HG03280 (cell line): ENCODE data around the gene WFDC1.

ENCODE experiments used
- ATAC-seq: cut with Tn5 transposase; IDR thresholded peaks from one replicate; pipeline ENCODE4 v1.9.1; 2021; ENCODE audit warnings: mild to moderate bottlenecking, moderate library complexity; ENCODE audit not compliant: unreplicated experiment

Gene WFDC1

GRCh38 chr16:84349862-84350684 lies 55.4 kb downstream of the WFDC1 start:
- no peak for ATAC-seq

- ATAC-seq = no peak
These were observed 56.2 kb downstream of the WFDC1 start for GRCh38 chr16:84350685-84351400.

- ATAC-seq = no peak
These were observed 57.0 kb downstream of the WFDC1 start for GRCh38 chr16:84351630-84352029.

- ATAC-seq = no peak
These were observed 59.6 kb downstream of the WFDC1 start for GRCh38 chr16:84354306-84354705.

GRCh38 chr16:84355149-84355548 lies 60.5 kb downstream of the WFDC1 start:
- no peak for ATAC-seq

DNA sequence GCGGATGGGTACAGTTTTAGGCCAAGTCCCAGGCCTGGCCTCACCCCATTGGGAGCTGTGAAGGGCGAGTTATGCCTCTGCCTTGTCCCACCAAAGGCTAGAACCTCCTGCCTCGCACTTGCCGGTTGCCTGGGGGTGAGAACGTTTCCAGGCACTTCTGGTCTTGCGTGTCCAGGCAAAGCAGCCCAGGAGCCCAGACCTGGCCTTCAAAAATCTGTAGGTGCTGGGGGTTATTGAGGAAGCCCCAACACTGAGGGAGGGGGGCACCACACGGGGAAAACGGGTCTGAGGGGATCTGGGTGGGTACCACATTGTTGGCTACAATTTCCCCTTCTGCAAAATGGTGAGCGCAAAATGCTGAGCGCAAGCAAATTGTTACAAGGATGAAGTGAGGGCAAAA lies 61.5 kb downstream of the WFDC1 start:
- no peak for ATAC-seq

GRCh38 chr16:84356591-84357116 lies 62.0 kb downstream of the WFDC1 start:
- ATAC-seq = no peak

DNA sequence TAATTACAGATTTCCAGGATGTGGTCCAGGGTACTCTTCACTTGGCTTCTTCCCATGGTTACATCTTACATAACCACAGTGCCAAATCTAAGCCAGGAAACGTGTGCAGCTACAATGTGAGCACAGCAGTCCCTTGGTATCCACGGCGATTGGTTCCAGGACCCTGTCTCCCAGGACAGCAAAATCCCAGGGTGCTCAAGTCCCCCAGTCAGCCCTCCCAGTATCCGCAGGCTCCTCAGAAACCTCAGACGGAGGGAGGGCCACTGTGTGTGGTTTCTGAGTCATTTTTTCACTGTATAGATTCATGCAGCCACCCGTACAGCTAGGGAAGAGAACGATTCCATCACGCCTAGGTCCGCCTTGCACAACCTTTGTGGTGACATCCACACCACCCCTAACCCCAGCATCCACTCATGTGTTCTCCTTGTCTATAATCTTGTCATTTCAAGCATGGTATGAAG lies 62.5 kb downstream of the WFDC1 start:
- ATAC-seq = no peak

- no peak for ATAC-seq
These were observed 64.1 kb downstream of the WFDC1 start for GRCh38 chr16:84358601-84359295.

DNA sequence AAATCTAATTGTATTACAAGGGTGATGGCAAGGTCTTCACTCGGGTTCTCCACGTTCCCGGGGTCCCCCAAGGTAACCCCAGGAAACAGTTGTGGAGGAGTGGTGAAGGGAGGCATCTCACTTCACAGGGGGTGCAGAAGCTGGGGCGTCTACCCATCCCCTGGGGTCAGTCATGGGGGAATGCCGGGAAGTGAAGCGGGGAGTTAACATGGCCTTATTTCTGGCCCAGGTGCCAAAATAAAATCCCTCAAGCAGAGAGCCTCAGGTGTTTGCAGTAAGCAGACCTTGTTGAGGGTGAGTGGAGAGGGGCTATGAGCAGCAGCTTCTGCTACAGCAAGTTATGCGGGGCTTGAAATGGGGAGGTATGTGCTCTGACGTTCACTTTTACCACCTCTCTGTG lies 64.6 kb downstream of the WFDC1 start:
- ATAC-seq = no peak

DNA sequence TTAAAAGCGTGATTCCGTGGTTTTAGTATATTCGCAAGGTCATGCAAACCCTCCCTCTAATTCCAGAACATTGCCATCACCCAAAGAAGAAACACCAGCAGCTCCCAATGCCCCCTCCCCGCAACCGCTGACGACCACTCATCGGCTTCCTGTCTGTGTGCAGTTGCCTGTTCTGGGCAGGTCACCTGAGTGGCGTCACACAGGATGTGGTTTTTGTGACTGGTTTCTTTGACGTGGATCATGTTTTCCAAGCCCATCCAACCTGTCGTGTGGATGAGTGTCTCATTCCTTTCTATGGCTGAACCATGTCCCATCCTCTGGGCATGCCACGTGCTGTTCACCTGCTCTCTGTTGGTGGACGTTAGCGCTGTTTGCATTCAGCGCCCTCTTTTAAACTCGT lies 65.5 kb downstream of the WFDC1 start:
- no peak for ATAC-seq

DNA sequence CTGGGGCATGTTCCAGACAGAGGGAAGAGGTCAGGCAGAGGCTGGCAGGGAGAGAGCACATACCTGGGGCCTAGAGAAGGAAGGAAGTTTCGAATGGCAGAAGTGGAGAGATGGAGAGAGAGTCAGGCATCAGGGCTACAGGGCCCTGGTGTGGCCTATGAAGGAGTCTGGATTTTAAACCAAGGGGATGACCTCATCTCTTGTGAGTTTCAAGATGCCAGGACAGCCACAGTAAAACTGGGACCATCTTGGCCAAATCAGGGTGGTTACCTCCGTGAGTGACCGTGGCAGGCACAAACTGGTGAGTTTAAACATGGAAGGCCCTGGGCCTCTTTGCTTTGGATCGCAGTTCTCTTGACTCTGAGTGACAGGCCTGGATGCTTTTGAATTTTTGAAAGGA lies 66.1 kb downstream of the WFDC1 start:
- ATAC-seq = no peak

DNA sequence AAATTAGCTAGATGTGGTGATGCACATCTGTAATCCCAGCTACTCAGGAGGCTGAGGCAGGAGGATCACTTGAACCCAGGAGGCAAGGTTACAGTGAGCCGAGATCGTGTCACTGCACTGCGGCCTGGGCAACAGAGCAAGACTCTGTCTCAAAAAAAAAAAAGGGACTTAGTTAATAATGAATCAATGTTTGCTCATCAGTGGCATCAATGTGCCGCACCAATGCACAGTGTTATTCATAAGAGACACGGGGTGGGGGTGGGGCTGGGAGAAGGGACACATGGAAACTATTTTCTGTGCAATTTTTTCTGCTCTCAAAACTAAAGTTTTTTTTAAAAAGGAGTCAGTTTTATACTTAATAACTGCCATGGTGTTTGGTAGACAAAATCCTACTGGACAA lies 66.9 kb downstream of the WFDC1 start:
- ATAC-seq = no peak

DNA sequence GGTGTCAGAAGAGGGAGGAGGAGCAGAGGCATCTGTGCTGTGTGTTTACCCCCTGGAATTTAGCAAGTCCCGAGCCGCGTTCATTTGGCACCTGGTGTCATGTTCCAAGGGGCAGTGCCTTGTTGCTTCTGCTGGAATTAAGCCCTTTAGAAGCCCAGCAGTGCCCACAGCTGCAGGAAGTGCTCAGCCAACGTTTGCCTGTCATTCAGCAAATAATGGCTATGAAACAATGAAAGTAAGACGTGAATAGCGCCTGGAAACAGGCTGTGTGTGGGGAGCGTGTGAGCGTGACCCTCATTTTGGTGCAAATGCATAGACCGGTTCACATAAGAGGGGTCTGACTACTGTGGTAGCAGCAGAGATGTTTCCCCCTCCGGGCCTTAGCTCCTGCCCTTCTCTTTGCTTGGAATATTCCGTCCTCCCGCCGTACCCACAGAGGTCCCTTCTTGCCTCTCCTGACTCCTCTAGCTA lies 67.8 kb downstream of the WFDC1 start:
- ATAC-seq = no peak

DNA sequence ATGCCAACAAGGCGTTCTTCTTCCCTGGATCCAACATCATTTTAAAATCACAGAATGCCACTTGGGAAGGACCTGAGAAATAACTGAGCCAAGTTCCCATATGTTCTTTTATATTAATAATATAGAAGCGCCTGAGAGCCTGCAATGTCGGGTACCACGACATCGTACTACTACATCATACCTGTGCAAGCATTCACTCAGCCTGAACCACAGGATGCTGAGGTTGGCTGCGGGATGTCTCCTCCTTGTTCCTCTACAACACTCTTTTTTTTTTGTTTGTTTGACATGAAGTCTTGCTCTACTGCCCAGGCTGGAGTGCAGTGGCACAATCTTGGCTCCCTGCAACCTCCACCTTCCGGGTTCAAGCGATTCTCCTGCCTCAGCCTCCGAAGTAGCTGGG lies 71.5 kb downstream of the WFDC1 start:
- no peak for ATAC-seq

DNA sequence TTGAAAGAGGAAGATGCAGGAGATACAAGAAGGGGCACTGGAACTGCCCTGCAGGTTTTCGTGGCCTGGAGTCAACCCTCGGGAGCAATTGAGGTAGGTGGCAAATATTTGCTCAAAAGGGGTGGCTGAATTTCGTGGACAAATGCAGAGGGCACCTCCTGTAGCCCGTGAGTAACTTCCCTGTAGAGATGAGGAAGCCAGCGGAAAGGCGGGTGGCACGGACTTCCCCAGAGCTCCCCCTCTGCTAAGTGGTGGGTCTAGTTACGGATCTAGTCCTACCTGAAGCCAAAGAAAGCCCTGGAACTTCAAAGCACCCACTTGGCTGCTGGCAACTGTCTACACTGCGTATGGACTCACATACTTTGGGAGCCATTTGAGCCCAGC lies 72.6 kb downstream of the WFDC1 start:
- ATAC-seq = no peak

GRCh38 chr16:84367750-84368307 lies 73.2 kb downstream of the WFDC1 start:
- no peak for ATAC-seq

DNA sequence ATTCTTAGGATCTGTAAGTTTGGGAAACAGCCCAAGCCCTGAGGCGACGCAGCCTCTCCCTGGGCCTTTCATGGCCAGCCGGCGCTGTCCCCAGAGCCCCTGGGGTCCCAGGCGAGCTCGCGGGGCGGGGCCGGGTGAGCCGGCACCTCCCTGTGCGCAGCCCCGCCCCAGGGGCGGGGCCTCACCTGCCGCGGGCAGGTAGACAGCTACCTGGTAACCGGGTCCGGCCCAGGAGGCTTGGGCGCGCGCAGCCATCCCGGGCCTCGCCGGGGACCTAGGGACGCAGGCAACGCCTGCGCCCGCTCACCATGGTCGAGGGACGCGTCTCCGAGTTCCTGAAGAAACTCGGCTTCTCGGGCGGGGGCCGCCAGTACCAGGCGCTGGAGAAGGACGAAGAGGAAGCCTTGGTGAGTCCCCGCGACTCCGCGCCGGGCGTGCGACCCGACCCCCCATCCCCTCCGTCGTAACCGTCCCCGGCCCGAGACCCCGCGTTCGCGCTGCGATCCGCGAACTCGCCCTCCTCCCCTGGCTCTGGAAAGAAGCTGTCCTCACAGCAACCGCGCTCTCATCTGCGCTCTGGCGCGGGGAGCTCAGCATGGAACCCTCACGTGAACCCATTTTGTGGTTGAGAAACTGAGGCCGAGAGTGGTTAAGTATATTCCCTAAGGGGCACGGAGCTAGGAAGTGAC lies 73.8 kb downstream of the WFDC1 start, which contains the start of gene ATP2C2:
TSS of gene ATP2C2 (plus strand) at position 231 of the 689 bp plus-strand sequence. CDS start at position 309, 78 bp downstream.
- no peak for ATAC-seq

DNA sequence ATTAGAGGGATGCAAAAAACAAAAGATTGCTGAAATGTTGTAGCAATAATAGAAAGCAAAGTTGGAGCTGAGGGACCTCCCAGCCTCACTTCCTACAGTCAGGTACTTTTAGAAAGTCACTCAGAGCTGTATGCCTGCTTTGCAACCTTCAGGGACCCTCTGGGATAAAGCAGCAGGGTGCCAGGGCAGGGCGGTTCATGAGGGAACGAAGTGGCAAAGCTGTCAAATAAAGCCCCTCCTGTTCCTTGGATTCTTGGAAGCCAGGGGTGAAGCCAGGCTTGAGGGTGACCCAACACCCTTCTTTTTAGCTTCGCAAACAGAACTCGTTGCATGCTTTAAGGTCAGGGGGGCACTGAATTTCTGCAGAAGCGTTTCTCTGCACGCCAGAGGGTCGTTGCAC lies 74.4 kb downstream of the WFDC1 start:
- no peak for ATAC-seq

DNA sequence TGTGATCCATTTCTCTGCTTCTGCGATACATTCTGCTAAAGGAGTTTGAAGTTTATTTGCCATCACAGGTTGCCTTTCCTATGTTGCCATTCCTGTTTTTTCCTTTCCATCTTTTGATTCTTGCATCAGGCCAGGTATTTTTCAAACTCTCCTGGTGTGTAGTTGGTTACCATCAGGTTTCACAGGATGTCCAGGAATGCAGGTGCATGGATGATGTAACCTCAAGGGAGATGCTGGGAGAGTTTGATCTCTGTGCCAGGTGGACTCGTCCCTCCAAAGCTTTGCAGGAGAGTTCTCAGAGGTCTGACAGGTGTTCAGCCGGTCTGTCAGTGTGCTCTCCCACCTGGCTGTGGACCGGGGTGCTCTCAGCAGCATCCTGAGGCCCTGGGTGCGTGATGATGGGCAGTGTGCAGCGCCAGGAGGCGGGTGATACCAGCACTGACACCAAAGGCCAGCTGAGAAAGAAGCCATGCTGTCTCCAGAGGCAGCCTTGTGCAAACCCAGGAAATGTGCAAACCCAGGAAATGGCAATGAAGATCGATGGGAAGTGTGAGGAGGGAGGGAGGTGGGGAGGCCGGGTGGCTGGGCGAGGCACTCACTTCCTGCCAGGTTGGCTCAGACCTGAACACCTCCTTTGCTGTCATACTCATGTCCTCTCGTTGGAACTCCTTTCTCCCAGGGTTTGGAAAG lies 75.4 kb downstream of the WFDC1 start:
- ATAC-seq = no peak
